GM21360 (cell line): ENCODE measurements around the gene HTRA3.

Source experiments
- ATAC-seq: cut with Tn5 transposase; IDR thresholded peaks from one replicate; pipeline ENCODE4 v1.9.1; 2021; ENCODE audit warnings: mild to moderate bottlenecking, moderate library complexity; ENCODE audit not compliant: unreplicated experiment

Gene HTRA3

GRCh38 chr4:8290701-8290970 is 21.1 kb downstream of the HTRA3 start:
- ATAC-seq, result no peak

DNA sequence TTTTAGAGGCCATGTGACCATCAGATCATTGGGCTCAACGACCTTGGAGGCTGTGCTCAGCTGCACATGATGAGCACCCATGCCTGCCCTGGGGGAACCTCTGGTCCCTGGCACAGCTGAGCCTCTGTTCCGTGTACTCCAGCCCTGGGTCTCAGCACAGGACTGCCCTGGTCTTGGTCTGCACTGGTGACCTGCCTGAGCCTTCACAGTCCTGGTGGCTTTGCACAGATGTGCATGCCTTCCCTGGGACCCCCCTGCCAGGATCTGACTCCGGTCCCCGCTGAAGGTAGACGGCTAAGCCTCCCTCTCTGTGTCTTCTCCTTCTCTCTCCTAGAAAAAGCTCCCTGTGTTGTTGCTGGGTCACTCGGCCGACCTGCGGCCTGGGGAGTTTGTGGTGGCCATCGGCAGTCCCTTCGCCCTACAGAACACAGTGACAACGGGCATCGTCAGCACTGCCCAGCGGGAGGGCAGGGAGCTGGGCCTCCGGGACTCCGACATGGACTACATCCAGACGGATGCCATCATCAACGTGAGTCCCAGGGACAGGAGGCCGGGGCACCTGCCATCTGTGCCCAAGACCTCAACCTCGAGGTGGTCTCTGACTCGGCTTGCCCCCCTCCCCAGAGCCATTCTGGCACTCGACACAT is 21.6 kb downstream of the HTRA3 start:
- ATAC-seq, result no peak

DNA sequence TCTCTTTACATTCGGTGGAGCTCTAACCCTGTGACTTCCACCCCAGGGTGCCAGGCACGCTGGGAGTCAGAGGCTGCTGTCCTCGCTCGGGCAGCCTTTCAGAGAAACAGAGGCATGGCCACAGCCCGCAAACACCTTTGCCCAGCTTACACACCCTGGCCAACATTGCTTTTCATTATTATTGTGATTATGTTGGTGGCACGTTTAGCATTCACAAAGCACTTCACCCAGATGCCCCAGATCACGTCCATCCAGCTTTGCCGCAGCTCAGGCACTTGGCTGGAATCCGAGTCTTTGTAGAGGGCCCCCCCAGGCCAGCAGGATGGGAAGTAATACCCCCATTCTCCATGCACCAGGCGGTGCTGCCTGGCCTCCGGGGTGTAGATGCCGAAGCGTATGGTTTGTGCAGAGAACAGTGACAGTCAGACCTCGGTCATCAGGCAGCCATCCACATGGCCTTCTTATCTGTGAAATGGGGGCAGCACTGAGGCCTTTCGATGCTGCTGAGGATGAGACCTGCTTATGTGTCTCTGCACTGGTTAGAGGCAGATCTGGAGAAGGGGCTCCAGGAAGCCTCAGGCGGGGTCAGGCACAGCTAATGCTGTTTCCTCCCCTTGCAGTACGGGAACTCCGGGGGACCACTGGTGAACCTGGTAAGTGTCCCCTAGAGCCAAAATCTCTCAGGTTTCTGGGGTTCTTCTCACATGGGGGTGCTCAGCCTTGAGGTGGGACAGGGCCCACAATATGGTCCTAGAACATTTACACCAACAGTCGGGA is 22.3 kb downstream of the HTRA3 start:
- ATAC-seq, result no peak

DNA sequence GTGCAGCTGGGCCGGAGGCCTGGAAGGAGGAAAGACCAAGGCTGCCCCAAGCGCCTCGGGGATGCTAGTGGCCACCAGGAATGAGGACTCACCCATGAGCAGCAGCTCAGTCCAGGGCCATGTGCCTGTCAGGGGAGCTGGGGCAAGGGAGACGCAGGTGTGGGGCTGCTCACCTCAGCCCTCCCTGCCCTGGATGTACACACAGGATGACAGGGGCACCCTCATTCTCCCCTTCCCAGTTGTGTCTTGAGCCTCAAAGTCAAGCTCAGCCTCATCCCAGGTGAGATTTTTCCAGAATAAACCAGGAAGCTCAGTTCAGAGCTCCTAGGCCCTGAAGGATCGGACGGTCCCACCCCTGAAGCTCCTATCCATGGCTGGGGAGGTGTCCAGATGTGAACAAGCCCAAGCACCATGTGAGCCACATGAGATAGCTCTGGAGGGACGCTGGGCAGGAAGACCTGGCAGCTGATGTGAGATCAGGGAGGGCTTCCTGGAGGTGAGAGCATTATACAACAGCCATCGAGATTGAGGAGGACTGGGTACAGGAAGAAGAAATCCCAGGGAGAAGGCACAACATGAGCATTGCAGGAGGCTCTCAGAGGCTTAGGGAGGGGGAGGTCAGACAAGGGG is 23.0 kb downstream of the HTRA3 start:
- no peak for ATAC-seq

DNA sequence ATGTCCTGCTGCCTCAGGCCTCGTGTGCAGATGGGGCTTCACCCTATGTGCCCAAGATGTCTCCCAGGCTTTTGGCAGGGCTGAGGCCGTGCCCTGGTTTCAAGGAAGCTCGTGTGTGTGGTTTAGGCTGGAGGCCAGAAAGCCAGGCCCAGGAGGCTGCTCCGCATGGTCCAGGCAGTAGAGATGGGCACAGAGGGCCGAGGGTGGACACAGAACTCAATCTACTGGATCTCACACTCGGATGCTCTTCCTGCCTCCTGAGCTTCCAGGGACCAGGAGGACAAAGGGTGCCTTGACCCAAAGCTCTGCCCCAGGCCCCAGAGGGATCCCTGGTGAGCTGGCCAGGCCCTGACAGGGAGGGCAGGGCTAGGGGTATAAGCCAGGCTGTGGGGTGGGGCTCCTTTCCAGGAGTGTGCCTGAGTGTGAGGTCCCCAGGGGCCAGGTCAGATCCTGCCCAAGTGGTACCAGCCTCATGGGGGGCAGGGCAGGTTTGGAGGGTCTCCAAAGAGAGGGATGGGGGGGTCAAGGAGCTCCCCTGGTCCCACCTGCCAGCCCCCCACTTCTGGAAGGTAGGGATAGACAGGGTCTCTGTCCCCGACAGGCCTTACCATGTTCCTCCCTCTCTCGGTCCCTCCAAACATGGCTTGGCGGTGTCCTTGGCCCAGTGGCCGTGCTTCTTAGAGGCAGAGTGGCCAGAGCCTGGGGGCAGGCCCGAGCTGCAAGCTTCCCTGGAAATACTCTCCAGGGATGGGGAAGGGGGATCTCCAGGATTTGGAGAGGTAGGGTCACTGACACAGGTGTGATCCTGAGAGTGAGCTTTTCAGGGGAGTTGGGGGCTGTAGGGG is 23.8 kb downstream of the HTRA3 start:
- ATAC-seq, result no peak

GRCh38 chr4:8294036-8294435 is 24.5 kb downstream of the HTRA3 start:
- no peak for ATAC-seq

- ATAC-seq, result no peak
Measured at GRCh38 chr4:8294775-8295174, 25.2 kb downstream of the HTRA3 start.

DNA sequence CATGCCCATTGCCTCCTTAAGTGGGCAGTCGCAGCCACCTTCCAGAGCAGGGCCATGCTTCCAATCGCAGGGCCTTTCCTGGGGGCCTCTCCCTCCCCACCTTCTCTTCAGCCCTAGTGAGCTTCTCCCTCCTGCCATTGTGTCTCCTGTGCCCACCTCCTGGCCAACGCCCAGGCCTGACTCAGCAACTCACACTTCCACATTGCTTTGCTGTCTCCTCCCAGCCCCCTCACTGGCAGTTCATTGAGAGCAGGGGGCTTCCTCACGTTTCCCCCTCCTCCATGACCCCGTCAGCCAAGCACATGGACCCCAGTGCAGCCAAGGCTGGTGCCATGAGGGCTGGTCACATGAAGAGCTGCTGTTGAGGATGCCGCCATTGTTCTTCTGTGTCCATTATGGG is 25.9 kb downstream of the HTRA3 start:
- ATAC-seq, result no peak

DNA sequence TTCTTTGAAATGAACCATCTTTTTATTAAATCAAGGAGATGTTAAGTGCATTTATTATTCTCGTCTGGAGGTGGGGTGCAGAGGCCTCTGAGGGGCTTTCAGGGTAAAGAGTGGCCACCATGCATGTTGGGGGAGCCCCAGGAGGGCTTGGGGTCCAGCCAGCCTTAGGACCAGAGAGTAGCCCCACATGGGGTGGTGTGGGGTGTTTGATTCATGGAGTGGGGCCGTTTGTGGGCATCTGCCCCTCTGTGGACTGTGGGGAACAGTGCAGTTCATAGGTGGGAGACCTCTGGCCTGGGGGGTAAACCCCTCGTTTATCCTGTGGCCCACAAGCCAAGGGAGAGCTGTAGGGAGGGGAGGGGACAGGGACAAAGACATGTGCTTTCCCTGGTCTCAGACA is 26.9 kb downstream of the HTRA3 start:
- ATAC-seq, result no peak

- ATAC-seq, result no peak
Measured at GRCh38 chr4:8297141-8297601, 27.6 kb downstream of the HTRA3 start.

DNA sequence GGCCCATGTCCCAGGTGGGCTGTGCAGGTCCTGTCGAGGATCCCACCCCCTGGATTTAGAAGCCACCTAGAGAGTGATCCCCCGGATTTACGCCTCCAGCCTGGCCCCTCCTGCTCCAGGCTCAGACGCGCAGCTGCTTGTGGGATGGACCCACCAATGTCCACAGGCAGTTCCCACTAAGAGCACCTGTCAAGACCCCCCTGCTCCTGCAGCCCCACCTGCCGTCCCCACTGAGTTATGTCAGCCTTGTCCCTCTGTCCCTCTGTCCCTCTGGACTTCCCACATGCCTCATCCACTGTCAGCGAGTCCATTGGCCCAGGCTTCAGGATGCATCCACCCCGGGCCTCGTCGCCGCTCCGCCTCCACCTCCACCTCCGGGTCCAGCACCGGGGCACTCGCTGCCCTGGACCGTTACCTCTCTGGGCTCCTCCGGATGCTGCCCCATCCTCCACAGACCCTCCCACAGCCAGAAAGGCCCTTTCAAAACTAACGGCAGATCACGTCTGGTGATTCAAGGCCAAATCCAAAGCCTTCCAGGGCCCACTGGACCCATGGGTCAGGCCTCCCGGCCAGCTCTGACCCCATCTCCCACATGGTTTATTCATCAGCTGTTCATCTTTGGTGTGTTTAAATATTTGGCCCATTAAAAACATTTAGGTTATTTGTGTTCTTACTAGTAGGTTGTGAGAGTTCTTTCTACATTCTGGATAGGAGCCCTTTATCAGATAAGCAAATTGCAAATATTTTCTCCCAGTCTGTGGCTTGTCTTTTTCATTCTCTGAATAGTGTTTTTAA is 28.3 kb downstream of the HTRA3 start:
- no peak for ATAC-seq

- ATAC-seq, result no peak
Measured at GRCh38 chr4:8300832-8301231, 31.3 kb downstream of the HTRA3 start.

DNA sequence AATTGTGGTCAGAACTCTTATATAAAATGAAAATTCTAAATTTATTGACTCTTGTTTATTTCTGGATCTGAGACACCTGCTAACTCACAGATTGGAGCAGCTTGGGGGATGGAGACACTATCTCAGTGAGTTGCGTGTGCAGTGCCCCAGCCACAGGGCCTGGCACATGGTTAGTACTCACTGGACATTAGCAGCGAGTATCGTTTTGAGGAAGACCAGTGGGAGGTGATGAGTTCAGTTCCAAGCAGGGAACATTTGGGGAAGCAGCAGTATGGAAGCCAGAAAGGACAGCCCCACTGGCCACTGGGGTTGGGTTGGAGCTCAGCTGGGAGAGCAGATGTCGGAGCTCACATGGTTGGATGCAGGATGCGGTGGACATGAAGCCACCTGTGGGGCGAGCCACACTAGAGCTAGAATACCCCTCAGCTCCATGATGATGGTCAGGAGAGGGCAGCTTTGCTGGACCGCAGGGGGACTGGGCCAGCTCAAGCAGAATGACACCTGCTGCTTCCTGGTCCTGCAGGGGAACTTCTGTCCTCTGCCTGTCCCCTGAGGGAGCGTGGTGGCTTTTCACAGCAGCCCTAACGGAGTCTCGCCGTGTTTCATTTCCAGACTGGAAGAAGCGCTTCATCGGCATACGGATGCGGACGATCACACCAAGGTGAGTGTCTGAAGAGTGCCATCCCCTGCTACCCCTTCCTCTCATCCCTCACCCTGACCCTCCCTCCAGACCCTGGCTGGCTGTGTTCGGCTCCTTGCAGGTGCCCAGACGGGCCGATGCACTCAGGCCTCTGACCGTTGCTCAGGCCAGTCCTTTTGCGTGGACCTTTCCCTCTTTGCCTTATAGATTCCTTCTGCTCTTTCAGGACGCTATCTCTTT is 32.5 kb downstream of the HTRA3 start:
- ATAC-seq, result no peak

GRCh38 chr4:8303081-8303480 is 33.5 kb downstream of the HTRA3 start:
- ATAC-seq, result no peak

DNA sequence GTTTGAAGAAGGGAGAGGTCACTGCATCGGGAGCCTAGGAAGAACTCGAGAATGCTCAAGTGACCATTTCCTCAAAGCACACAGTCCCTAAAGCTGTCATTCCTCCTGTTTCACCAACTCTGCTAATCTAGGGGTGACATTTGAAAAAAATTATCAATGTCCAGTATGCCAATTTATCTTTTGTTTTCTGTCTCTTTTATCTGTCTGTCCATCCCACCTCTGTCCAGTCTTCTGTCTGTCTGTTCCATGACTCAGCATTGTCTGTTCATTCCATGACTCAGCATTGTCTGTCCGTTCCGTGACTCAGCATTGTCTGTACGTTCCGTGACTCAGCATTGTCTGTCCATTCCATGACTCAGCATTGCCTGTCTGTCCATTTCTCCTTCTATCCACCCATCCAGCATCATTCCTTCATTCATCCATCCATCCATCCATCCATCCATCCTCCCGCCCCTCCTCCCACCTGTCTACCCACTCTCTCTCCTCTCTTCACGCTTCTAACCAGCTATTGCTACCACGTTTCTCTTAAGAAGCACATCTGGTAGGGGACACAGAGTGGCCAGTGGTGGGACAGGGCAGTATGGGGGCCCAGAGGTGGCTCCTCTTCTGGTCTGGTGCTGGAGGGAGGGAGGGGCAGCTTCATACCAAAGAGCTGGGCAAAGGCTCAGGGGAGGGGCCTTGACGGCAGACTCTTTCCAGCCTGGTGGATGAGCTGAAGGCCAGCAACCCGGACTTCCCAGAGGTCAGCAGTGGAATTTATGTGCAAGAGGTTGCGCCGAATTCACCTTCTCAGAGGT is 34.1 kb downstream of the HTRA3 start:
- ATAC-seq, result no peak

DNA sequence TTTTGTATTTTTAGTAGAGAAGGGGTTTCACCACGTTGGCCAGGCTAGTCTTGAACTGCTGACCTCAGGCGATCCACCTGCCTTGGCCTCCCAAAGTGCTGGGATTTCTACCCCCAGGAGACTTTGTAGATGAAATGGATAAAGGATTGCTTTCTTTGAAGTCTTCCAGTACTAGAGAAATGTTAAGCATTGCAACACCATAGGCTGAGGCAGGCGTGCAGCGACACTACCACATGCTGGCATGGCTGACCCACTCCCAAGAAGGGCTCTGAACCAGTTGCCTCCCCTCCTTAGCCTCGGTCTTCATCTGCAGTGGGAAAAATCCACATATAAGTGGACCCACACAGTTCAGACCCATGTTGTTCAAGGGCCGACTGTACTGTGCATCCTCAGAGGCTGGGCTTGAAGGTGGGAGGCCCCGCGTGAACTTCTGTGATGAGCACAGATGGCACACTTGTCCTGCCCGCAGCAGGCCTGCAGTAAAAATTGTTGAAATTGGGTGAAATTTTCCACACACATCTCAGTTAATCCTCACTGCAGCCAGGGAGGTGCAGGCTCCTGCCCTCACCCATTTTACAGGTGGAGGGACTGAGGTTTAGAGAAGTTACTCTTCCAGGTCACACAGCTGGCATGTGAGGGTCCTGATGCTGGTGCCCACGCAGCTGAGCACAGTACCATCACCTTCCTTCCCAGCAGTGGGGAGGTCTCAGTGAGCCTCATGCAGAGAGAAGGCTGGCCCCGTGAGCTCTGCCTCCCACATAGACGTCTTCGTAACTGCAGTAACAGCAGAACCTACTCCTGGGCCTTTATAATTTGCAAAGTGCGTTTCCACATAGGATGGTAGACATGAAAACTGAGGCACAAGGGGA is 35.5 kb downstream of the HTRA3 start:
- no peak for ATAC-seq

- ATAC-seq, result no peak
Measured at GRCh38 chr4:8305851-8306471, 36.4 kb downstream of the HTRA3 start.
